Smooth muscle cell (in vitro differentiated cells): ENCODE results near the gene S100A7A. TPM values are rescaled to one million over a fixed set of nuclear protein-coding genes. Genes with fewer than 3 reads are reported as not detected.

Experiments
- DNase-seq: peaks from one replicate; lab custom pipeline; 2025; ENCODE audit not compliant: unreplicated experiment; lab: John Stamatoyannopoulos, UW
- H2AFZ ChIP-seq: fragments of 200-600 bp; sonication (generic); 2 replicates; pipeline ENCODE4 v1.6.0; 2016; ENCODE audit warnings: antibody characterized with exemption, low read depth, mild to moderate bottlenecking
- H3F3A ChIP-seq: fragments of 200-600 bp; sonication (generic); 2 replicates; pipeline ENCODE4 v1.6.0; 2017; ENCODE audit warnings: antibody characterized with exemption, low read depth
- H3K27ac ChIP-seq: fragments of 200-600 bp; sonication (generic); 2 replicates; pipeline ENCODE4 v1.5.1; 2016; ENCODE audit warnings: low read depth, mild to moderate bottlenecking
- H3K27me3 ChIP-seq: fragments of 200-600 bp; sonication (generic); 2 replicates; pipeline ENCODE4 v1.6.1; 2016; ENCODE audit warnings: low read depth, mild to moderate bottlenecking
- H3K36me3 ChIP-seq: fragments of 200-600 bp; sonication (generic); 2 replicates; pipeline ENCODE4 v1.5.1; 2016; ENCODE audit warnings: low read depth
- H3K4me1 ChIP-seq: fragments of 200-600 bp; sonication (generic); 2 replicates; pipeline ENCODE4 v1.5.1; 2016; ENCODE audit warnings: low read depth
- H3K4me2 ChIP-seq: fragments of 200-600 bp; sonication (generic); 2 replicates; pipeline ENCODE4 v1.6.0; 2016; ENCODE audit warnings: mild to moderate bottlenecking
- H3K4me3 ChIP-seq: fragments of 200-600 bp; sonication (generic); 2 replicates; pipeline ENCODE4 v1.5.1; 2016; ENCODE audit warnings: mild to moderate bottlenecking
- H3K79me2 ChIP-seq: fragments of 200-600 bp; sonication (generic); 2 replicates; pipeline ENCODE4 v1.6.0; 2016; ENCODE audit warnings: low read depth, mild to moderate bottlenecking
- H3K9ac ChIP-seq: fragments of 200-600 bp; sonication (generic); 2 replicates; pipeline ENCODE4 v1.6.0; 2016; ENCODE audit warnings: low read depth
- H3K9me3 ChIP-seq: fragments of 200-600 bp; sonication (generic); replicated peaks from 2 replicates; pipeline ENCODE4 v1.5.1; 2016; ENCODE audit warnings: low read depth
- H4K20me1 ChIP-seq: fragments of 200-600 bp; sonication (generic); 2 replicates; pipeline ENCODE4 v1.6.0; 2016; ENCODE audit warnings: low read depth
- WGBS: methylation state at CpG from one replicate; pipeline ENCODE4 v1.1.7; 2016; ENCODE audit warnings: low lambda C conversion rate; 5-methylcytosine and 5-hydroxymethylcytosine counted together
- polyA plus RNA-seq: library from polyadenylated mRNA; unstranded; fragments of >200 nt; fragmentation: Nextera tagmentation; extraction: Ambion mirVana; gene quantifications from 2 replicates; pipeline ENCODE4 v1.2.1, GENCODE V29; 2016
- total RNA-seq: library from RNA; depleted of rRNA; stranded (reverse); fragments of >200 nt; gene quantifications from 2 replicates; pipeline ENCODE4 v1.2.3, GENCODE V29; 2014
- TF ChIP-seq, protein P1 (sequence below): fragments of 200-600 bp; sonication (generic); IDR thresholded peaks from 2 replicates; pipeline ENCODE4 v1.5.1; 2017; ENCODE audit warnings: borderline replicate concordance, mild to moderate bottlenecking, antibody characterized with exemption; ENCODE audit not compliant: insufficient read depth, poor library complexity, severe bottlenecking

S100A7A gene
- total and polyA plus RNA-seq, 2 experiments from 2014 or later = not detected

DNA sequence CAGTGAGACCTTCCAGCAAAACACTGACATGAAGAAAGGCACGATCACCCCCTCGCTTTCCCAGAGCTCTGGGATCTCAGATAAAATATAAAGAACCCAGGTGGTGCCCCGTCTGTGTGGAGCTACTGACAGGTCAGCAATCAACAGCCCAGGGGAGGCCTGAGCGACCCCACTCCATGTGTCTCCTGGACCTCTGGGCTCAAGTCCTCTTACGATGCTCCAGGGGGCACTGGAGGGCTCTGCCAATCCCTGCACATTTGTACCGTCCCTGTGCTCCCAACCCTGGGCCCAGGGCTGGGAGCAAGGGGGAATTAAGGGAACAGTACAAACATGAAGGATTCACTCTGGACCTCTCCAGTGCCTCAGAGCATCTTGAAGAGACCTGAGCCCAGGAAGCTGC lies 12.5 kb downstream of the S100A7A start:
- TF ChIP-seq, protein P1, sequence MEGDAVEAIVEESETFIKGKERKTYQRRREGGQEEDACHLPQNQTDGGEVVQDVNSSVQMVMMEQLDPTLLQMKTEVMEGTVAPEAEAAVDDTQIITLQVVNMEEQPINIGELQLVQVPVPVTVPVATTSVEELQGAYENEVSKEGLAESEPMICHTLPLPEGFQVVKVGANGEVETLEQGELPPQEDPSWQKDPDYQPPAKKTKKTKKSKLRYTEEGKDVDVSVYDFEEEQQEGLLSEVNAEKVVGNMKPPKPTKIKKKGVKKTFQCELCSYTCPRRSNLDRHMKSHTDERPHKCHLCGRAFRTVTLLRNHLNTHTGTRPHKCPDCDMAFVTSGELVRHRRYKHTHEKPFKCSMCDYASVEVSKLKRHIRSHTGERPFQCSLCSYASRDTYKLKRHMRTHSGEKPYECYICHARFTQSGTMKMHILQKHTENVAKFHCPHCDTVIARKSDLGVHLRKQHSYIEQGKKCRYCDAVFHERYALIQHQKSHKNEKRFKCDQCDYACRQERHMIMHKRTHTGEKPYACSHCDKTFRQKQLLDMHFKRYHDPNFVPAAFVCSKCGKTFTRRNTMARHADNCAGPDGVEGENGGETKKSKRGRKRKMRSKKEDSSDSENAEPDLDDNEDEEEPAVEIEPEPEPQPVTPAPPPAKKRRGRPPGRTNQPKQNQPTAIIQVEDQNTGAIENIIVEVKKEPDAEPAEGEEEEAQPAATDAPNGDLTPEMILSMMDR = no peak
- H3K79me2 ChIP-seq = no peaks in the 10 kb centered on the region
- H3K4me3 ChIP-seq = no peak overlapping the region
- no peaks in the 10 kb centered on the region for H3K9me3 ChIP-seq
- no peak overlapping the region for H3K9ac ChIP-seq
- no peak overlapping the region for H3K27ac ChIP-seq
- no peaks in the 10 kb centered on the region for H3K27me3 ChIP-seq
- H3K4me2 ChIP-seq = no peak overlapping the region
- no peaks in the 10 kb centered on the region for H3F3A ChIP-seq
- 63% methylated on average over 6 of the region's 6 CpGs for WGBS
- no peaks in the 10 kb centered on the region for H3K36me3 ChIP-seq
- H2AFZ ChIP-seq = no peak overlapping the region
- no peaks in the 10 kb centered on the region for H4K20me1 ChIP-seq
- H3K4me1 ChIP-seq = no peaks in the 10 kb centered on the region
- DNase-seq = no peak

DNA sequence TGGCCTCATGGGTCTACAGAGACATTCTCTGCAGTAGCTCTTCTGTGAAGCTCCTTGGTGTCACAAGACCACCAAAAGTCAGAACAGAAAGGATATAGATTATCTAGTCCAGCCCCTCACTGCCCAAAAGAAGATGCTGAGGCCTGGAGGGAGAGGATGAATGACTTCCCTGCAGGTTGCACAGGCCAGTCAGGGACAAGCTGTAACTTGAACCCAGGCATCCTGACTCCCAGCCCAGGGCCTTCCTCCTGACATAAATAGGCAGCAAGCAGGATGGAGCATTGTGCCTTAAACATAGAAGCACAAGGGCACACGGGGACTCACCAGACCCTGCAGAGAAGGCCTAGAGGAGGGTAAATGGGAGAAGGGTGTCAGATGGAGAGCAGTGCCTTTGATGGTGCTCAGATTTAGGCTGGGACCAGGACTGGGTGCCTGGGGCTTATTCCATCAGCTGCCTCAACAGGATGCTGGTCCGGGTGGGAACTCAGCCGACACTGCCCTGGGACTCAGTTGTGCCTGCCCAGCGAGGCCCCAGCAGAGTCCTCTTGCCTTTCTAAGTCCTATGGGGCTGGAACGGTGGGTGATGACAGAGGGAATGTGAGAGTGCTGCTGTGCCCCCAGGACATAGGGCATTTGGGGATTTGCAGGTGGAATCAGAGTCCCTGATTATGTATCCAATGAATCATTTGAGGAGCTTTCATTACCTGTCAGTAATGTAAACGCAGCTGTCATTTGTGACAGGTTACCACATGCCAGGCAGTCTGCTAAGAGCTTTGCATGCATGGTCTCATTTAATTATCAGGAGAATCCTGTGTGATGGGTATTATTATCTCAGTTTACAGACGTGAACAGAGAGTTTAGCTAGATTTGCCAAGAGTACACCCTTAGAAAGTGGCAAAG lies 13.2 kb downstream of the S100A7A start:
- DNase-seq = no peak

DNA sequence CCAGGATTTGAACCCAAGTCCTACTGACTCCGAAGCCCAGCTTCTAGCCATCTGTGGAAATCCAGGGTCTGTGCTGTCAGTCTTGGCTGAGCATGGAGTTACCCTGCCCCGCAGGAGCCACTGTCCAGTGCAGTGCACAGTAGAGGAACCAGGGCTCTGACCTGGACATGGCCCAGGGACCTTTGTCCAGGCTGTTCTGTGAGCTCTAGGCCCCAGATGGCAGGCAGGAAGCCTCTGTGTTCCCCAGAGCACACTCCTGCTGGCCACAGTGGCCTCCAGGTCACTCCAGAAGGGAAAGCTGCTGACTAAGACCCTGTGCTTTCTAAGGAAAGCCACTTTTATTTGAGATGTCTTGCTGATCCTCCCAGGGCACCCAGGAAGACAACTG lies 13.8 kb downstream of the S100A7A start:
- Histone ChIP-seq H3K36me3 (no peaks in the 10 kb centered on the region), H3K4me2 (no peak overlapping the region), H3K79me2 (no peaks in the 10 kb centered on the region), H3K27me3 (no peaks in the 10 kb centered on the region), H3K27ac (no peak overlapping the region), H2AFZ (no peak overlapping the region), H3K9me3 (no peaks in the 10 kb centered on the region), H3F3A (no peaks in the 10 kb centered on the region), H3K4me3 (no peak overlapping the region), H3K9ac (no peak overlapping the region), H3K4me1 (no peaks in the 10 kb centered on the region), H4K20me1 (no peaks in the 10 kb centered on the region)
- WGBS = 82% methylated on average over 2 of the region's 2 CpGs
- no peak for DNase-seq
- TF ChIP-seq, protein P1 = no peak

More for the DNA sequence above, 13.2 kb downstream of the S100A7A start:
- Histone ChIP-seq H3K27me3 (no peaks in the 10 kb centered on the region), H3F3A (no peaks in the 10 kb centered on the region), H3K79me2 (no peaks in the 10 kb centered on the region), H3K9ac (no peak overlapping the region), H3K27ac (no peak overlapping the region), H3K4me3 (no peak overlapping the region), H3K4me2 (no peak overlapping the region), H4K20me1 (no peaks in the 10 kb centered on the region), H3K4me1 (no peaks in the 10 kb centered on the region), H2AFZ (no peak overlapping the region), H3K9me3 (no peaks in the 10 kb centered on the region), H3K36me3 (no peaks in the 10 kb centered on the region)
- TF ChIP-seq, protein P1 = no peak
- 69% methylated on average over 7 of the region's 7 CpGs for WGBS

DNA sequence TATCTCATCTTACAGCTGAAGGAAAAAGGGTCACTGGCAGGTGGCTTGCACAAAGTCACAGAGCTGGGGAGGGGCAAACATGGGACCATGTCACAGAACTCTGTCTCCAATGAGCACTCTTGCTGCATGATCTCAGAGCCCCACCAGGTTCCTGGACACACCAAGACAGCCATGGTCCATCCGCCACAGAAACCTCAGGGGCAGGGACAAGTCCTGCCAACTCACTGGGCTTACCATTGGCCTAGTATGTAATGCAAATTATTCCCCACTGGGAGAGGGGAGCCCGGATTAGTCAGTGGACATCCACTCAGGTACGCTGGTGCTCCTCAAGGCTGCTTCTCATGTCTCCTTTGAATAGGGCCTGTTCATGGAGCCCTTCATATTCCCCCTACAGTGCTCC lies 14.2 kb downstream of the S100A7A start:
- TF ChIP-seq, protein P1 = no peak
- Histone ChIP-seq H4K20me1 (no peaks in the 10 kb centered on the region), H3K36me3 (no peaks in the 10 kb centered on the region), H3K4me3 (no peak overlapping the region), H3K4me1 (no peaks in the 10 kb centered on the region), H3K9ac (no peak overlapping the region), H3K27ac (no peak overlapping the region), H3K79me2 (no peaks in the 10 kb centered on the region), H3F3A (no peaks in the 10 kb centered on the region), H2AFZ (no peak overlapping the region), H3K27me3 (no peaks in the 10 kb centered on the region), H3K4me2 (no peak overlapping the region), H3K9me3 (no peaks in the 10 kb centered on the region)
- 69% methylated on average over 3 of the region's 3 CpGs for WGBS
- no peak for DNase-seq
